ENCODE data around the gene HEMGN.

Gene HEMGN

GRCh38 chr9:97934321-97935115 is 3.5 kb downstream of the HEMGN start:
- H3K27ac ChIP-seq: no peak overlapping the region

DNA sequence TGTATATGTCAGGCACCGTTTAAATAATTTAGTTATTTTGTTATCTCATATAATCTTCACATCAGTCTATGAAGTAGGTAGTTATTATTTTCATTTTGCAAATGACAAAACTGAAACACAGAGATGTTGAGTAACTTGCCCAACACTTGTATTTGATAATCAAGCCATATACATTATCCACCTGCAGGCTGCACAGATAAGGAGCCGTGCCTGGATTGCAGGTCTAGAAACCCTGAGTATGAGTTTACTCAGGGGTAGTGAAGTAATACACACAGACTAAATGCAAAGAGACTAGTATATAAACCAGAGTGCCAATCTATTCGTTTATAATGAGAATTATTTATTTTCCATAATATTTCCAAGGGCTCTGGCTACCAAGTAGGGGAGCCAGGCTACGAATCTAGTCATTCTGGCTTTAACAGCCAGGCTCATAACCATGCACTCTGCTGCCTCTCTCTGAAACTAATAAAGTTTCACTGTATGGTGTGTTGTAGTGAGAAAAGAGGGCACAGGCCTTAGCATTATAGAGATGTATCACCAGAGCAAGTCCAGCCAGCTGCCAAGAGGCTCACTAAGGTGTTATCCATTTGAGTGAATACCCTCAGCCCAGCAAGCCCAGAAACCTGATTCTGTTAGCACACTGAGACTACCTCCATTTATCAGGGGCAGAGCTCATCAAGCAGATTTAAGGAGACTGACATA is 4.5 kb downstream of the HEMGN start:
- Histone ChIP-seq H3K9ac (no peak overlapping the region), H3K9me3 (no peaks in the 10 kb centered on the region), H3K27me3 (no peaks in the 10 kb centered on the region), H3K27ac (no peak overlapping the region), H3K4me3 (no peak overlapping the region), H4K20me1 (no peaks in the 10 kb centered on the region), H3K36me3 (no peaks in the 10 kb centered on the region), H3K4me2 (no peak overlapping the region), H3K4me1 (peaks cover 25% of the 10 kb centered on the region)
- no peak for TF ChIP-seq Cebpa-rat (IDR thresholded peaks at IDR 0.05)

More at GRCh38 chr9:97934321-97935115, 3.5 kb downstream of the HEMGN start:
- H3K4me3 ChIP-seq: no peak overlapping the region
- peaks cover 27% of the 10 kb centered on the region for H3K4me1 ChIP-seq
- TF ChIP-seq Cebpa-rat (IDR thresholded peaks at IDR 0.05): no peak
- no peaks in the 10 kb centered on the region for H4K20me1 ChIP-seq
- H3K9ac ChIP-seq: no peak overlapping the region
- H3K36me3 ChIP-seq: no peaks in the 10 kb centered on the region
- no peaks in the 10 kb centered on the region for H3K27me3 ChIP-seq
- H3K9me3 ChIP-seq: no peaks in the 10 kb centered on the region
- no peak overlapping the region for H3K4me2 ChIP-seq

GRCh38 chr9:97930972-97931371 is 7.0 kb downstream of the HEMGN start:
- Histone ChIP-seq H3K27me3 (no peaks in the 10 kb centered on the region), H3K36me3 (no peaks in the 10 kb centered on the region), H3K4me3 (no peak overlapping the region), H4K20me1 (no peaks in the 10 kb centered on the region), H3K4me1 (peaks cover 15% of the 10 kb centered on the region), H3K9ac (no peak overlapping the region), H3K4me2 (peak overlapping the region; percentile 62), H3K27ac (no peak overlapping the region), H3K9me3 (no peaks in the 10 kb centered on the region)
- TF ChIP-seq Cebpa-rat (IDR thresholded peaks at IDR 0.05): no peak

DNA sequence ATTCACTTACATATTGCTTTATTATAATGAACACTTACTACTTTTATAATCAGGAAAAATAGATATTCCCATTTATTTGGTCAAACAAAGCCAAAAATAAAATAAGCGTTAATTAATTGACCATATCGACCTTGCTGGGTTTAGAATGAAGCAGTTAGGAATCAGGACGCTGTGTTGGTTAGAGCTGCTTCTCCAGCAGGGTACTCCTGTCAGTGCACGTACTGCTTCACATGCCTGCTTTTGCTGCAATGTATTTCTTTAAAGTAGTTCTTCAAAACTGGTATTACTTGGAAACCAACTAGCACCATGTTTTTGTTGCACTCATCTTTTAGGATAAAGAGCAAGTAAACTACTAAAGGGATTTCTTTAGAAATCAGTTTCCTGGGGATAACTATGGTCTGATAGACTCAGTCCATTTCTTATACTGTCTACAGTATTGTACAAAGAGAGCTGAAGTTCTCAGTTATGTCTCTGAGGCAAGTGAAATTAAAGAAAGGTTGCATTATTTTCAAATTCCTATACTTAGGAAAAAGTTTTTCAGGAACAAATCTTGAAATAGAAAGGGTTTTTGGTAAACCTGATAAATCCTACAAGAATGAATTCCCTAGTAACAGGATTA is 8.9 kb downstream of the HEMGN start:
- TF ChIP-seq Cebpa-rat (IDR thresholded peaks at IDR 0.05): no peak
- no peaks in the 10 kb centered on the region for H3K36me3 ChIP-seq
- no peaks in the 10 kb centered on the region for H3K9me3 ChIP-seq
- peaks cover 19% of the 10 kb centered on the region for H3K4me1 ChIP-seq
- no peaks in the 10 kb centered on the region for H3K27me3 ChIP-seq
- no peak overlapping the region for H3K27ac ChIP-seq
- no peak overlapping the region for H3K4me2 ChIP-seq
- no peaks in the 10 kb centered on the region for H4K20me1 ChIP-seq
- no peak overlapping the region for H3K9ac ChIP-seq
- H3K4me3 ChIP-seq: no peak overlapping the region

GRCh38 chr9:97925497-97926334 is 12.3 kb downstream of the HEMGN start:
- no peak overlapping the region for H3K27ac ChIP-seq
- no peak overlapping the region for H3K4me2 ChIP-seq
- H3K4me3 ChIP-seq: no peak overlapping the region

DNA sequence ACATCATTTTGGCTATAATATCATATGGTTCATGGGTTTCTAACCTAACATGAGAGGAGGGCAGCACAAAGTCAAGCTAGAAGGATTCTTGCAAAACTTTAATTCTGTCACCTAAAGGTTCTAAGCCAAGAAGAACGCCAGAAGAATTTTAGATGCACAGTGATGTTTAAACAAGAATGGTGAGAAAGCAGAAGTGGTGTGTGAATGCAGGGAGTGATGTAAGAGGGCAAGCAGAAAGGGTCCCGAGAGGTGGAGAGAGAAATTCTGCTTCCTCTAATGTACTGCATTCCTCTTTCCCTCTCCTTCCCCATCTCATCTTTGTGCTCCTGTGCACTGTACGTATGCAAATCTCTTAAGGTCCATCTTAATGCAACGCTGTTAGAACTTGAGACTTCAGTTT is 13.6 kb downstream of the HEMGN start:
- H3K4me2 ChIP-seq: 0 out of 2 replicates have a peak overlapping the region, but pooled peaks have one; percentile 70
- no peak overlapping the region for H3K4me3 ChIP-seq
- peaks cover 35% of the 10 kb centered on the region for H3K4me1 ChIP-seq
- H3K27ac ChIP-seq: no peak overlapping the region
- TF ChIP-seq Cebpa-rat (IDR thresholded peaks at IDR 0.05): no peak
- H3K36me3 ChIP-seq: no peaks in the 10 kb centered on the region
- H3K9ac ChIP-seq: no peak overlapping the region
- H4K20me1 ChIP-seq: no peaks in the 10 kb centered on the region
- no peaks in the 10 kb centered on the region for H3K9me3 ChIP-seq
- no peaks in the 10 kb centered on the region for H3K27me3 ChIP-seq

More at GRCh38 chr9:97925497-97926334, 12.3 kb downstream of the HEMGN start:
- no peaks in the 10 kb centered on the region for H3K27me3 ChIP-seq
- no peaks in the 10 kb centered on the region for H4K20me1 ChIP-seq
- H3K9me3 ChIP-seq: no peaks in the 10 kb centered on the region
- H3K36me3 ChIP-seq: no peaks in the 10 kb centered on the region
- peaks cover 29% of the 10 kb centered on the region for H3K4me1 ChIP-seq
- no peak overlapping the region for H3K9ac ChIP-seq
- no peak for TF ChIP-seq Cebpa-rat (IDR thresholded peaks at IDR 0.05)

DNA sequence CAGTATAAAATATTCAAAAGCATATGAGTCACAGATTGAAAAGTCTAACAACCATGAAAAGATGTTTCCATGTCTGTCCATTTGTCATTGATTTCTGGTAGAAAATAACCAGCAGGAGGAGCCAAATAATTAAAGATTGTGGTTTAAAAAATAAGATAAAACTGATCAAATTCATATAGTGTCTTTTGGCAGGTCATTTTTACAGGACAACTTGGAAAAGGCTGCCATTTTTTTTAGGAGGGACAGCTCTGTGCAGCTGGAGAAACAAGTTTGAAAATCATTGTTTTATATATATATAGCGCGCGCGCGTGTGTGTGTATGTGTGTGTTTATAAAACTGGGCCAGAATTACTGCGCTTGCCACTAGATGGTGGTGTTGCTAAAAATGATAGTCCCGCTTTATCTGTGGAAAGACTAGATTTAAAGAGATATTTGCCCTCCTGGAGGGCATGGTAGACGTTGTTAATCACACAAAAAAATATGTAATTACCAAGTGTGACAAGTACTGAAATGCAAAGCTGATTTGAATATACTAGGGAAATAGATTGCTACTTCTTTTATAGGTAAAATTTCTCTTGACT is 14.4 kb downstream of the HEMGN start:
- Histone ChIP-seq H3K27ac (no peak overlapping the region), H3K27me3 (no peaks in the 10 kb centered on the region), H3K9me3 (no peaks in the 10 kb centered on the region), H4K20me1 (no peaks in the 10 kb centered on the region), H3K4me2 (peak overlapping the region; percentile 70), H3K4me3 (peak overlapping the region; percentile 69), H3K36me3 (no peaks in the 10 kb centered on the region), H3K9ac (no peak overlapping the region), H3K4me1 (peaks cover 35% of the 10 kb centered on the region)
- TF ChIP-seq Cebpa-rat (IDR thresholded peaks at IDR 0.05): no peak

DNA sequence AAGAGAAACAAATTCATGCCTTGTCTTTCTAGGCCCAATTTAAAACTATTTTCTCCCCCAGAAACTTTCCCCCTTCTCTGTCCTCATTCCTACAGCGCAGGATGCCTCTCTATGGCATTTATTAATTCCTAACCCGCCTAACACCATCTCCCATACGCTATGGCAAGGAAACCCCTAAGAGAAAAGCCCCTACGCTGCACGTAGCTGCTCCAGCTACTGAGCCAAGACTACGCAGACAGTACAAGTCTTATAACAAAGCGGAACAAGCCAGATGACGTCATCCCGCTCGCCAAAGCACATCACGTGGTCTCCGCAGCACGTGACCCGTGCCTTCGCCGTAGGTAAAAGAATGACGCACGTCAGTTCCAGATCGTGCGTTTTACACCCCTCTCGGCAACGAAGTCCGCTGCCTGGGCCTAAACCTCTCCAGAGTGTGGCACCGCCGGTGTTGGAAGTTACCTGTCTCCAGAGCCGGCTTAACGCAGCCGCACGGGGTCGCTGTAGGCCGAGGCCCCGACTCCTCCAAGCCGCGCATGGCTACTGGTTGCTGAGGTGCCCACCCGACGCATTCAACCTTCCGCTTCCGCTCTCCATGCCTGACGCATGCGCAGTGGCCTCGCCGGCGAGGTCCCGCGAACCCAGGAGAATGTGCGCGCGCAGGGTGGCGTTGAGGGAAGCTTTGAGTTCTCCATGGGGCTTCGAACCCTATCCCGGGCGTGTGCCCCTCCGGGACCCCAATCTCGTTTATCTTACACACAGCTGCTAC is 15.8 kb downstream of the HEMGN start, which contains the start of gene TRMO:
TRMO (minus strand) TSS at position 542 of the 766 bp plus-strand sequence; CDS start at position 535, 7 bp downstream.
- H3K9me3 ChIP-seq: no peaks in the 10 kb centered on the region
- no peaks in the 10 kb centered on the region for H3K36me3 ChIP-seq
- peak within 1 kb of the TSS; percentile 70 for H3K4me2 ChIP-seq
- peak within 1 kb of the TSS; percentile 69 for H3K4me3 ChIP-seq
- no peak for TF ChIP-seq Cebpa-rat (IDR thresholded peaks at IDR 0.05)
- no peaks in the 10 kb centered on the region for H3K27me3 ChIP-seq
- peaks cover 35% of the 10 kb centered on the region for H3K4me1 ChIP-seq
- peak within 1 kb of the TSS; percentile 88 for H3K9ac ChIP-seq
- peak within 1 kb of the TSS; percentile 93 for H3K27ac ChIP-seq
- H4K20me1 ChIP-seq: no peaks in the 10 kb centered on the region
